IPS-18c (cell line): ENCODE measurements around the gene CCL4.
"Not testable (repeated sequence)": the region's sequence is repeated elsewhere in the genome, so short reads cannot be mapped to it uniquely, and the experiment has no call there.

Experiments
- H3K4me3 ChIP-seq: 2 replicates; pipeline ENCODE4 v1.7.0; 2013; ENCODE audit warnings: low read depth, mild to moderate bottlenecking, low read length, moderate library complexity; ENCODE audit not compliant: insufficient read depth
- H3K9me3 ChIP-seq: one replicate; pipeline ENCODE4 v1.6.1; 2013; ENCODE audit warnings: mild to moderate bottlenecking, low read length, moderate library complexity; ENCODE audit not compliant: control insufficient read depth, insufficient read depth

Gene CCL4

GRCh38 chr17:36083691-36084090 is 19.9 kb upstream of the CCL4 start:
- H3K4me3 ChIP-seq = not testable (repeated sequence)

GRCh38 chr17:36085765-36086164 is 17.9 kb upstream of the CCL4 start:
- Histone ChIP-seq H3K9me3 (no peaks in the 10 kb centered on the region), H3K4me3 (no peak overlapping the region)

More at GRCh38 chr17:36083691-36084090, 19.9 kb upstream of the CCL4 start:
- not testable (repeated sequence) for H3K9me3 ChIP-seq

DNA sequence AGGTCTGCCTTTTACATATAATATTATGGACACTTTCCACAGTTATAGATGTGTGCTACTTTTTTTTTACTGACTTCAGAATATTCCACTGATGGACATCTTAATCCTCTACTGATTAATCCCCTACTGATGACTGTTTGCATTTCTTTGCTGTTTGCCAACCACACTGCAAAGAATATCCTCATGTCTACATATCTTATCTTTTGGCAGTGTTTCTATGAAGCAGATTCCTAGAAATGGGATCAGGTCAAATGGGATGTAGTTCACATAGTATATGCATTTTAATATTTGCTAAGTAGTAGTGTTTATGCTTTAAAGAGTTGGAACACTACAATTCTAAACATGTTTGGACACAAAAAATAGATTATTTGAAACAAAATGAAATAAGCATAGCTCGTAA is 16.8 kb upstream of the CCL4 start:
- Histone ChIP-seq H3K9me3 (no peaks in the 10 kb centered on the region), H3K4me3 (no peak overlapping the region)

DNA sequence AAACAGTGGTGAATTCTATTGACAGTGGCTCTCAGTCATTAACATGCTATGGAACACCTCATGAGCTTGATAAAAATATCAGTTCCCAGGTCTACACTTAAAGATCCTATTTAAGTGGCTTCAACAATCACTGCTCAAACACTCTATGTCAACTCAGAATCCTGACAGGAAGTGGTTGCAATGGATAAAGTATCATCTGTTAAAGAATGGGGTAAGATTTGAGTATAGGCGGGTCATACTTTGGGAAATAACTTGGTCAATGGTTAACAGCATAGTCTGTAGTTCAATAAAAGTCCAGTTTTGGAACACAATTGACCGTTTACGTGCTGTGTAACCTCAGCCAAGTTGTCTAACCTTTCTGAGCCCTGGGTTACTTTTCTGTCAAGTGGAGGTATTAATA is 16.2 kb upstream of the CCL4 start:
- not testable (repeated sequence) for H3K4me3 ChIP-seq, H3K9me3 ChIP-seq

GRCh38 chr17:36087897-36088572 is 15.6 kb upstream of the CCL4 start:
- H3K4me3 ChIP-seq = not testable (repeated sequence)

GRCh38 chr17:36088670-36089338 is 14.8 kb upstream of the CCL4 start:
- no peaks in the 10 kb centered on the region for H3K9me3 ChIP-seq
- H3K4me3 ChIP-seq = no peak overlapping the region

More at GRCh38 chr17:36087897-36088572, 15.6 kb upstream of the CCL4 start:
- H3K9me3 ChIP-seq = not testable (repeated sequence)

DNA sequence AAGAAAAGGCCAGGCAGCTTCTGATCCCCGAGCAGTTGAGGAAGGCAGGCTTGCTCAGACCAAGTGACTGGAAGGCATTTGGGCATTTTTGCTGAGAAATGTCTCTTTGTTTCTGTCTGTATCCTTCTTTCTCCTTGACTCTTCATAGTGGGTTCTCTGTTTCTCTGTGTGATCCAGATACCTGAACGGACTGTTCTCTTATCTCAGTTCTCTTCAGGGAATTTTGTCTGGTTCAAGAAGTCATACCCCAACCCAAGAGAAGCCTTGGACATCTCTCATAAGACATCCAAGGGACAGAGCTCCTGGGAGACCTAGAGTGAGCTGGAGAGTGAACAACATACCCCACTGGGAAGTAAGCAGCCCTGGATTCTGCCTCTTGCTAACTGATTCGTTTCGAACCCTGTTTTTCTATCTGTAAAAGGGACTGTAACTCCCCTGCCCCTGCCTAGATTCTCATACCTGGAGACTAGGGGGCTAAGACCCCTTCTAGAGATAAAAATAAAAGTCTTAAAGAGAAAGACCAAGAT is 14.2 kb upstream of the CCL4 start:
- H3K9me3 ChIP-seq = no peaks in the 10 kb centered on the region
- no peak overlapping the region for H3K4me3 ChIP-seq

GRCh38 chr17:36089888-36090836 is 13.5 kb upstream of the CCL4 start, which contains the start of gene CCL3:
Gene CCL3 (minus strand): TSS chr17:36090143. CDS start chr17:36090058, 85 bp downstream.
- Histone ChIP-seq H3K9me3 (no peaks in the 10 kb centered on the region), H3K4me3 (no peak within 1 kb of the TSS)

DNA sequence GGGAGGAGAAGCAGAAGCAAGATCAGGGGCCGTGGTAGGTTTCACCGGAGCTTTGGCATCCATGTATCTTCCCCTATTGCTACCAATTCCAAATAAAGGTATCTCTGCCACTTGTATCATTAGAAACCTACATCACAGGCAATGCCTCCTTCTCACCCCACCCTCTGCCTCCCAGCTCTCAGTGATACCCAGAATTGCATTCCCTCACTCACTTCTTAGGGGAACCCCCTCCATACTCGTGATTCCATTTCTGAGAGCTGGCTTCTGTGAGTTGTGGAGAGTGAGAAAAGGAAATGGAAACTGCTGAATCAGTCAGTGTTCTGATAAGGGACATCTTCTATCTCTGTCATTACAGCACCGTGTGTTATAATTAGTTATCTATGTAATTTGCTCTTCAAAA is 11.4 kb upstream of the CCL4 start:
- no peaks in the 10 kb centered on the region for H3K9me3 ChIP-seq
- no peak overlapping the region for H3K4me3 ChIP-seq

DNA sequence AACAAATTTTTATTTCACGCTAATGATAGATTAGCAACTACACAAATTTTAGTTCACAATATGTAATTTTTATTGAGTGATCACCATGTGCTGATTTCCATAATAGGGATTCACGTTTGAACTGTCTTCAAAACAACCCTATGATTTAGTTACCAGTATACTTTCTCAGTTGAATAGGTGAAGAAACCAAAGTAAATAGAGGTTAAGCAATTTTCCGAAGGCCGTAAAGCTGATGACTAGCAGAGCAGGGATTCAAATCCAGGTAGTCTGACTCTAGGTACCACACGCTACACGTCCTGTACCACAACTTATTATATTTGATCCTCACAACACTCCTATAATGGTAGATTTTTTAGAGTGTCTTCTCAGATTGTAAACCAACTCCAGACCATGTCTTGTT is 10.9 kb upstream of the CCL4 start:
- H3K4me3 ChIP-seq = not testable (repeated sequence)

DNA sequence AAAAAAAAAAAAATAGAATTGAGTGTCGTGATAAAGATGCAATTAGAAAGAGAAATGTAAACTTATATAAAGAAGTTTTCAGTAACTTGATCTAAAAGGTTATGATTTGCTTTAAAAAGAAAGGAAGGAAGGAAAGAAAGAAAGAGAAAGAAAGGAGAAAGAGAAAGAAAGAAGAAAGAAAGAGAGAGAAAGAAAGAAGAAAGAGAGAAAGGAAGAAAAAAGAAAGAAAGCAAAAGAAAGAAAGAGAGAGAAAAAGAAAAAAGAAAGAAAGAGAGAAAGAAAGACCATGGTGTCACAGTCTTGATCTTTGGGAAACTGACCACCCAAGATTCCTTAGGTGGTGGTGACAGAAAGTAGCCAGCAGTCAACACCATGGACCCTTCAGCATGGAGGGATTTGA is 9.4 kb upstream of the CCL4 start:
- Histone ChIP-seq H3K9me3 (no peaks in the 10 kb centered on the region), H3K4me3 (no peak overlapping the region)

More for the DNA sequence above, 10.9 kb upstream of the CCL4 start:
- not testable (repeated sequence) for H3K9me3 ChIP-seq

DNA sequence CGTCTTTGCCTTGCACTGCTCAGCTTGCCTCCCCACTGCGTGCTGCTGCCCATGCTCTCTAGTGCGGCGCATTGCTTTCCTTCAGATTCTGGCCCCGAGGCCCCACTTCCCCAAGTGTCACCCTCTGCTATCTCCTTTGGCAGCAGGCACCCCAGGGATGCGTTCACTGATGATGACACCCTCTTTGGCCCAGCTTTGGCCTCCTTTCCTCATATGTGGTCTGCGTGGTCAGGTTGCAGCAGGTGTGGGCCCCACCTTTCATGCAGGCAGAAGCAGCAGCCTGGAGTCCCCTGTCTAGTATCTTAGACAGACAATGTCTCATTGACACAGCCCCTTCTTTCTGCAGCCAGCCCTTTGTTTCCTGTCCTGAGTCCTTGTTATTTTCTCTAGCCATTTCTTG is 8.9 kb upstream of the CCL4 start:
- Histone ChIP-seq H3K9me3 (no peaks in the 10 kb centered on the region), H3K4me3 (no peak overlapping the region)

- H3K9me3 ChIP-seq = no peaks in the 10 kb centered on the region
- H3K4me3 ChIP-seq = no peak overlapping the region
Observed at GRCh38 chr17:36095992-36096391, 7.6 kb upstream of the CCL4 start.

DNA sequence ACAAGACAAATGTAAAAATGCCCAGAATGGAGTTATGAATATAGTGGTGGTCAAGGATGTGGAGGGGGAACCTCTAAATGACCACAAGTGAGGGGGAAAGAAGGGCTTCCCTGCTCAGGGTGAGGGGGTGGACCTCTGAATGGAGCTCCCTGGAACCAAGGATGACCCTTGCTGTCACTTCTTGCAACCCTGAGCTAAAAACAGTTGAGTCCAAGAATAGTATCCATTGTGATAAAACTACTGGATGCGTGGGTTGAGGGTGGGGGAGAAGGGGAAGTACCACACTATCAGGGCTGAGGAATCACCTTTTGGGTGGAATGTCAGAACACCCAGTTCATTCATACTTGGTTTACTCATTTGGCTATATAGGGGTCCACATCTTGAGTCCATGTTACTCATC is 4.6 kb upstream of the CCL4 start:
- not testable (repeated sequence) for H3K9me3 ChIP-seq, H3K4me3 ChIP-seq

GRCh38 chr17:36104246-36104645 is 619 bp downstream of the CCL4 start:
- not testable (repeated sequence) for H3K9me3 ChIP-seq, H3K4me3 ChIP-seq

- no peak overlapping the region for H3K4me3 ChIP-seq
- H3K9me3 ChIP-seq = no peaks in the 10 kb centered on the region
Observed at GRCh38 chr17:36104701-36105181, 1.1 kb downstream of the CCL4 start.

DNA sequence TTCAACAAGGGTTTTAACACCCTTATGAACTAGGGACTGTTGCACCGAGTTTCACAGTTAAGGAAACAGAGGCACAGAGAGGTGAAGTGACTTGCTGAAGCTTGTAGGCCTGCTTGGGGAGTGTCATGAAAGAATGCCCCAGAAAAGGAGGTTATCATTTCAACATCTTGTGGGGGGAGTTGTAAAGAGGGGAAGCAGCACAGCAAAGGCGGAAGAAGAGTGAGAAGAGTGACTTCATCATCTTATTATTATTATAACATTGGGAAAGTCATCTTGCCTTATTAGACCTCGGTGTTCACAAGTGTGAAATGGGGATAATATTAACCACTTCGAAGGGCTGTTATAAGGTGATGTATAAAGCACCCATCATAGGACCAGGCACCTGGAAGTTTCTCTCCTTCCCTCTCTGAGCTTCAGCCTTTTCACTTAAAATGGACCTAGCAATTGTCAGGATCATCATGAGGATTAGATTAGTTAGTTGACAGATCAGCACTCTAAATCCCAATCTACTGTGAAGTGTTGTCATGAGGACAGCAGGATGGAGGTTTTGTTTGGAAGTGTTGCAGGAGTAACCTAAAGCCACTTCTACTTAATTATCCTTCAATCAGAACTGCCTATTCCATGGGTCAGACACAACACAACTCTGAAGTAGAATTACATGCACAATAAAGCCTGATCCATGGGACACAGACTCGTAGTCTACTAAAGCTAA is 2.3 kb downstream of the CCL4 start:
- H3K4me3 ChIP-seq = no peak overlapping the region
- H3K9me3 ChIP-seq = no peaks in the 10 kb centered on the region
